A673 (cell line): ENCODE data around the gene RNF183.

Experiments
- EZH2 ChIP-seq: fragments of 200-600 bp; sonication (generic); IDR thresholded peaks from 2 replicates; pipeline ENCODE4 v1.6.1; 2017; ENCODE audit warnings: borderline replicate concordance, low read depth, mild to moderate bottlenecking, mixed read lengths, antibody characterized with exemption, low read length; ENCODE audit not compliant: poor library complexity, severe bottlenecking
- TF ChIP-seq, protein P1 (sequence below): fragments of 300-800, 200-600 bp; sonication (generic); conservative IDR thresholded peaks from 2 replicates; pipeline ENCODE4 v1.5.1; 2017; ENCODE audit warnings: low read depth, mild to moderate bottlenecking, antibody characterized with exemption, low read length, moderate library complexity, mixed read lengths

- TF ChIP-seq, protein P1, sequence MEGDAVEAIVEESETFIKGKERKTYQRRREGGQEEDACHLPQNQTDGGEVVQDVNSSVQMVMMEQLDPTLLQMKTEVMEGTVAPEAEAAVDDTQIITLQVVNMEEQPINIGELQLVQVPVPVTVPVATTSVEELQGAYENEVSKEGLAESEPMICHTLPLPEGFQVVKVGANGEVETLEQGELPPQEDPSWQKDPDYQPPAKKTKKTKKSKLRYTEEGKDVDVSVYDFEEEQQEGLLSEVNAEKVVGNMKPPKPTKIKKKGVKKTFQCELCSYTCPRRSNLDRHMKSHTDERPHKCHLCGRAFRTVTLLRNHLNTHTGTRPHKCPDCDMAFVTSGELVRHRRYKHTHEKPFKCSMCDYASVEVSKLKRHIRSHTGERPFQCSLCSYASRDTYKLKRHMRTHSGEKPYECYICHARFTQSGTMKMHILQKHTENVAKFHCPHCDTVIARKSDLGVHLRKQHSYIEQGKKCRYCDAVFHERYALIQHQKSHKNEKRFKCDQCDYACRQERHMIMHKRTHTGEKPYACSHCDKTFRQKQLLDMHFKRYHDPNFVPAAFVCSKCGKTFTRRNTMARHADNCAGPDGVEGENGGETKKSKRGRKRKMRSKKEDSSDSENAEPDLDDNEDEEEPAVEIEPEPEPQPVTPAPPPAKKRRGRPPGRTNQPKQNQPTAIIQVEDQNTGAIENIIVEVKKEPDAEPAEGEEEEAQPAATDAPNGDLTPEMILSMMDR = no peak
- no peak for TF ChIP-seq EZH2
Measured at GRCh38 chr9:113349066-113349444, 45.9 kb upstream of the RNF183 start.
